Measurements from ENCODE around the gene DMPK.
"Not testable (repeated sequence)": the region's sequence is repeated elsewhere in the genome, so short reads cannot be mapped to it uniquely, and the experiment has no call there.

DMPK gene

DNA sequence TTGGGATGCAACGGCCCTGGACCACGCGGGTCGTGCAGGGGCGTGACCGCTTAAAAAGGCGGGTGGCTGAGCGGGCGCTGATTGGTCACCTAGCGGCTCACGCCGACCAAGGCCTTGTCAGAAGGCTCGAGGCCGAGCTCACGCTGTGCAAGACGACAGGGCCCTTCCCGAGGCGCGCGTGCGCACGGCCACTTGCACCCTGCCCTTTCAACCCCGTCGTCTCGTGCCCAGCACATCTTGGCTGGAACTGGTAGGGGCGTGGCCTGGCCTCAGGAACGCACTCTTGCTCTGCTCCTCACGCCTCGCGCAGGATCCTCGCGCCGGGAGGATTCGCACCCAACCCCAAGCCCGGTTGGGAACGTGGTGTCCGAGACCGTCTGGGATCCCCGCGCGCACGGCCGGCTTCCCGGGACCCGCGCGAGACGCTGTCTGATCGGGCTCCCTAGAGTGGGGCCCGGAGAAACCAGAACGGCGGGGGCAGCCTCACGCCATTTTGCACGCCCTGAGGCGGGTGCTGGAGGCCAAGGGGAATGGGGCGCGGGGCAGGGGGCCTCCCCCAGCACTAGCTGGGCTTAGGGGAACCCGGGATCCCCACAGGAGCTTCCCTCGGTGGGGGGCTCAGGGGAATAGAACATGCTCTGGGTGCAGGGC is 49.0 kb downstream of the DMPK start, which contains the start of gene MEIOSIN:
Gene MEIOSIN, plus strand, starts transcription at position 280 of the 651 bp plus-strand sequence. CDS start 1,938 bp downstream, outside the sequence.
- no peak for DNase-seq

DNA sequence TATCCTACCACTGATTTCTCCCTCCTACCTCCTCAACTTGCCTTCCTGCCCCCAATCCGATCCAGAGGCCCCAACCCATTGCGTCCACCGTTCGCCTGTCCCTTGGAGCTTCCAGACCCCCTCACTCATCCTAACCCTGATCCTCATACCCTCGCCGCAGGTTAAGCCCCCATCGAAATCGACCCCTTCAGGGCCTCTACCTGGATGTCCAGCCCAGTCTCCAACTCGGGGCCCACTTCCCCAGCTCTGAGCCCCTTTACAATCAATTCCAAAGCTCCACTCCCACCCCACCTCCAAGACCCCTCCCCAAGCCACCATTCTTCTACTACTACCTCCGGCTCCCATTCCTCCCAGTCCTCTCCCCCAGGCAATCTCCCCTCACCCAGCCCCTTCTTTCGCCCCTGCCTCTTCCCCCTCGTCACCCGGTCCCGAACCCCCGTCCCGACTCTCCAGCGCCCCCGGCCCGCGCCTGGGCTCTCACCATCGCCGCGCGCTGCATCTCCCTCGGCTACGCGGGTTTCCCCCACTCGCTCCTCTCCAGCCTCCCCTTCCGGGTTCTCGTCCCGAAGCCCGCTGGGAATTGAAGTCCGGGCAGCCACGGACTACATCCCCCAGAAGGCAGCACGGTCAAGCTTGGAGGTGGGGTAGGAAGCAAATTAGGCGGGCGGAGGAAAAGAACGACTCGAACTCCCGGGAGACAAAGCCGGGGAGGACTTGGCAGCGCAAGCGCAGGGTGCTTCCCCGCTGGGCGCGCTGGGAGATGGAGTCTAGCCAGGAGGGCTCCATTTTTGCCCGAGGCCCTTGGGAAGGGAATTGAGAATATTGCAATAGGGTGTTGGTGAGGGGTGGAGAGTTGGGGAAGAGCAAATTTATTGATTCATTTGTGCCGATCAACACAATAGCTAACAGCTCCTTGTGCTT is 51.7 kb downstream of the DMPK start, which contains the start of gene FBXO46:
Gene FBXO46, minus strand, starts transcription at position 529 of the 921 bp plus-strand sequence. CDS start 17,401 bp downstream, outside the sequence.
- DNase-seq = peak; percentile 93 to 95

DNA sequence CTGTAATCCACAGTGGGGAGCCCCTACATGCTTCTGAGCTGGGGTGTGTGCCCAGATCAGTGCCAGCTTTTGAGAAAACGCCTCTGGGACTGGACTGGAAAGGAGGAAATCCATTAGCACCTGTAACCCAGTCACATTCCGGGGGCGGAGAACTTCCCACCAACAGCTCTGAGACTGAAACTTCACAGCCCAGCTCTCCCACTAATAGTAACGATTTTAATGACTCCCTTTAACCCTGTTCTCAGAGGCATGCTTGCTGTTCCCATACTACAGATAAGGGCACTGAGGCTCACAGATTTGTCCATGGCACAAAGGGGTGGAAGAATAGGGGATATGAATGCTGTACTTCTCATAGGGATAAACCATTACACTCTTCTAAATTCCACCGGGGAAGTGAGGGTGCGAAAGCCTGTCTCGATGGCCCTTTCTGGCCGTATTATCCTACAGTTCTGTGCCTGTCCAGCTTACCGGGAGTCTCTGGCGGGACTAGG is 52.4 kb downstream of the DMPK start:
- DNase-seq = peak; percentile 34 to 41

DNA sequence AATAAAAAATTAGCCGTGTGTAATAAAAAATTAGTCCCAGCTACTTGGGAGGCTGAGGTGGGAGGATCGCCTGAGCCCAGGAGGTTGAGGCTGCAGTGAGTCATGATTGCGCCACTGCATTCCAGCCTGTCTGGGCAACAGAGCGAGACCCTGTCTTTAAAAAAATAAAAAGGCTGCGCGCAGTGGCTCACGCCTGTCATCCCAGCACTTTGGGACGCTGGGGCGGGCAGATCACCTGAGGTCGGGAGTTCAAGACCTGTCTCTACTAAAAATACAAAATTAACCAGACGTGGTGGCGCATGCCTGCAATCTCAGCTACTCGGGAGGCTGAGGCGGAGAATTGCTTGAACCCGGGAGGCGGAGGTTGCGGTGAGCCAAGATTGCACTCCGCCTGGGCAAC is 53.6 kb downstream of the DMPK start:
- DNase-seq = not testable (repeated sequence)

DNA sequence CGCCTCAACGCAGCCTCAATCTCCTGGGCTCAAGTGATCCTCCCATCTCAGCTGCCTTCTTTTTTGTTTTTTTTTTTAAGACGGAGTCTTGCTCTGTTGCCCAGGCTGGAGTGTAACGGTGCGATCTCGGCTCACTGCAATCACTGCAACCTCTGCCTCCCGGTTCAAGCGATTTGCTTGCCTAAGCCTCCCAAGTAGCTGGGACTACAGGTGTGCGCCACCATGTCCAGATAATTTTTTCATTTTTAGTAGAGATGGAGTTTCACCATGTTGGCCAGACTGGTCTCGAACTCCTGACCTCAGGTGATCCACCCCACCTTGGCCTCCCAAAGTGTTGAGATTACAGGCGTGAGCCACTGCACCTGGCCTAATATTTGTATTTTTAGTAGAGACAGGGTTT is 62.2 kb downstream of the DMPK start:
- not testable (repeated sequence) for DNase-seq
